NCI-H510A treated with DMSO at 0.1 percent for 48 hours (cell line): Measurements from ENCODE around the gene ZBTB7B.

ENCODE experiments used
- DNase-seq: peaks from one replicate; lab custom pipeline; 2025; lab: John Stamatoyannopoulos, UW

Gene ZBTB7B

GRCh38 chr1:155060736-155061135, 58.1 kb downstream of the ZBTB7B start:
- no peak for DNase-seq

- peak; percentile 81 for DNase-seq
These were observed 59.0 kb downstream of the ZBTB7B start for GRCh38 chr1:155061381-155062150.

GRCh38 chr1:155062151-155062686, 59.6 kb downstream of the ZBTB7B start:
- no peak for DNase-seq

DNA sequence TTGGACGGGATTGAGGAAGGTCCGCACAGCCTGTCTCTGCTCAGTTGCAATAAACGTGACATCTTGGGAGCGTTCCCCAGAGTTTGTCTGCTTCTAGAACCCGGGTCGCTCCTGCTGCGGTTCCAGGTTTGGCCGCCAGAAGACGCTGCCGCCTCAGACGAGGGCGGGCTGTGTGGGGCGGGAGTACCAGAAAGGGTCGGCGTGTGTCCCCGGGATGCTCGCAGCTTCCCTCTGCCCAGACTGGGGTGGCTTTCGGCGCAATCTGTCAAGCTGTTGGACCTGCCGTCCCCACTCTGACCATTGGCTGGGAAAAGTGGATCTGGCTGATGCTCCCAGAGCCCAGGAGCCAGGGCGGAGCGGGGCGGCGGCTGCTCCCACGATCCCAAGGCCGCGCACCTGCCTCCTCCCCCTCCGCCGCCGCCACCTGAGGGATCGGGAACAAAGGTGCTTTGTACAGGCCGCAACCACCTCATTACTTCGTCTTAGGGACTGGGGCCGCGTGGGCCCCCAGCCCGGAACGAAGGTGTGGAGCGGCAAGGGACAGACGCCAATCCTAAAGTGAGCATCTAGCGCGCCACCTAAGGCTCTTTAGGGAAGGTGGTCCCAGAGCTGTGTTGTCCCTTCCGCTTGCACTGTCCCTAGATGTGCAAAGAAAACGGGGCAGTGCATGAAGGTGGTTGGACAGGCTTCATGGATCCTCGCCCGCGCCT, 60.3 kb downstream of the ZBTB7B start:
- peak; percentile 70 for DNase-seq

- peak; percentile 85 for DNase-seq
These were observed 61.0 kb downstream of the ZBTB7B start, which contains the start of gene EFNA4 for GRCh38 chr1:155063550-155064110. Gene EFNA4 (plus strand): TSS chr1:155063740. CDS start chr1:155063824, 84 bp downstream.

DNA sequence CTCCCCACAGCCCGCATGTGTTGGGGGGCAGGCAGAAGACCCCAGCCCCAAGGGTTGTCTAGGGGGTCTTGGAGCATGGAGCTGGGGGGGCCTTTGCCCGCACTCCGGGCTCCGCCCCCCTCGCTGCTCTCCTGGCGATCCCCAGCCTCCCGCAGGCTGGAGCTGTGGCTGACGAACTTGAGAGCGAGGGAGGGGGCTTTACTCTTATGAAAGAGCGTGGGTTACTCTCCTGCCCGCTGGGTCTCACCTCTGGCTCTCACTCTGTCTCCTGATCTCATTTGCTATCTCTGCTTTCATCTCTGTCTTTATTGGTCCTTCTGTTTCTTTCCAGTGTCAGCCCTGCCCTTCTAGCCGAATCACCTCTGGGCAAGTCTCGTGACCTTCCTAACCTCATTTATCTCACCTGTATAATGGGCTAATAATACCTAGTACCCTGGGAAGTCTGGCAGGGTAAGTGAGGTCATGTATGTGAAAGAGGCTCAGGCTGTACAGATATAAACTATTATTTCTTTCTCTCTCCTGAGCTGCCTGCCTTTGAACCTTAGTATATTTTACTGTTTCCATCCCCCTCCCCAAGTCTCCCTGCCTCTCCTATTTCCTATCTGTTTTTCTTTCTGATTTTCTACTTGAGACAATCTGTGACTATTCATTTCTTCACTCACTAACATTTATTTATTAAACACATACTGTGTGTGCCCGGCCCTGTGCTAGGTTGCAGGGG, 61.7 kb downstream of the ZBTB7B start:
- DNase-seq, result peak; percentile 53

GRCh38 chr1:155064832-155065429, 62.3 kb downstream of the ZBTB7B start:
- DNase-seq, result no peak

DNA sequence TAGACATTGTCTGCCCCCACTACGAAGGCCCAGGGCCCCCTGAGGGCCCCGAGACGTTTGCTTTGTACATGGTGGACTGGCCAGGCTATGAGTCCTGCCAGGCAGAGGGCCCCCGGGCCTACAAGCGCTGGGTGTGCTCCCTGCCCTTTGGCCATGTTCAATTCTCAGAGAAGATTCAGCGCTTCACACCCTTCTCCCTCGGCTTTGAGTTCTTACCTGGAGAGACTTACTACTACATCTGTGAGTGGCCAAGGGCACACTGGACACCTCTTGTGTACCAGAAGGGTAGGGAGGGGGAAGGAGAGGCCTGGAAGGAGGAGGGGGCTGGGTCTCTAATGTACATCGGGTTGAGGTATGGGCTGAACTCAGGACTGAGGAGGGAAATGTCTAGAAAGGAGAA, 64.2 kb downstream of the ZBTB7B start:
- DNase-seq, result no peak
